ENCODE results near the gene NMU.
"Not testable (repeated sequence)": the region's sequence is repeated elsewhere in the genome, so short reads cannot be mapped to it uniquely, and the experiment has no call there.

NMU gene

GRCh38 chr4:55574252-55574651 is 61.8 kb downstream of the NMU start:
- DNase-seq (ENCODE audit: extremely low spot score), result no peak
- no peak for TF ChIP-seq HDGF (IDR thresholded peaks at IDR 0.05; ENCODE audit: borderline replicate concordance)
- no peak for TF ChIP-seq LEF1 (IDR thresholded peaks at IDR 0.05; ENCODE audit: borderline replicate concordance)
- TF ChIP-seq BHLHE40 (IDR thresholded peaks at IDR 0.05; ENCODE audit: borderline replicate concordance), result no peak
- TF ChIP-seq FOXM1 (IDR thresholded peaks at IDR 0.05; ENCODE audit: borderline replicate concordance), result no peak
- TF ChIP-seq FOXA1 (IDR thresholded peaks at IDR 0.05), result no peak
- TF ChIP-seq CTBP1 (IDR thresholded peaks at IDR 0.05; ENCODE audit: borderline replicate concordance), result no peak
- TF ChIP-seq ELF4 (IDR thresholded peaks at IDR 0.05), result no peak
- TF ChIP-seq FOXK2 (IDR thresholded peaks at IDR 0.05), result no peak
- ChIA-PET POLR2A (no interaction called here), CTCF (no interaction called here)

GRCh38 chr4:55571806-55572205 is 64.3 kb downstream of the NMU start:
- ChIA-PET CTCF (no interaction called here), POLR2A (no interaction called here)
- no peak for TF ChIP-seq BHLHE40 (IDR thresholded peaks at IDR 0.05; ENCODE audit: borderline replicate concordance)
- TF ChIP-seq FOXM1 (IDR thresholded peaks at IDR 0.05; ENCODE audit: borderline replicate concordance), result no peak
- no peak for TF ChIP-seq SUZ12 (IDR thresholded peaks at IDR 0.05)
- TF ChIP-seq HDGF (IDR thresholded peaks at IDR 0.05; ENCODE audit: borderline replicate concordance), result no peak
- no peak for TF ChIP-seq FOXK2 (IDR thresholded peaks at IDR 0.05)
- TF ChIP-seq NFRKB (IDR thresholded peaks at IDR 0.05), result no peak
- DNase-seq (ENCODE audit: extremely low spot score), result no peak

- no peak for DNase-seq (ENCODE audit: extremely low spot score)
- TF ChIP-seq FOXK2 (IDR thresholded peaks at IDR 0.05) (no peak), ZNF384 (IDR thresholded peaks at IDR 0.05) (no peak), BHLHE40 (IDR thresholded peaks at IDR 0.05; ENCODE audit: borderline replicate concordance) (no peak), SUZ12 (IDR thresholded peaks at IDR 0.05) (no peak), TARDBP (IDR thresholded peaks at IDR 0.05) (no peak), SP1 (IDR thresholded peaks at IDR 0.05) (no peak), NFRKB (IDR thresholded peaks at IDR 0.05) (no peak), LEF1 (IDR thresholded peaks at IDR 0.05; ENCODE audit: borderline replicate concordance) (no peak)
- CTCF ChIA-PET, result no interaction called here
- POLR2A ChIA-PET, result no interaction called here
Measured at GRCh38 chr4:55568905-55569504, 67.1 kb downstream of the NMU start.

DNA sequence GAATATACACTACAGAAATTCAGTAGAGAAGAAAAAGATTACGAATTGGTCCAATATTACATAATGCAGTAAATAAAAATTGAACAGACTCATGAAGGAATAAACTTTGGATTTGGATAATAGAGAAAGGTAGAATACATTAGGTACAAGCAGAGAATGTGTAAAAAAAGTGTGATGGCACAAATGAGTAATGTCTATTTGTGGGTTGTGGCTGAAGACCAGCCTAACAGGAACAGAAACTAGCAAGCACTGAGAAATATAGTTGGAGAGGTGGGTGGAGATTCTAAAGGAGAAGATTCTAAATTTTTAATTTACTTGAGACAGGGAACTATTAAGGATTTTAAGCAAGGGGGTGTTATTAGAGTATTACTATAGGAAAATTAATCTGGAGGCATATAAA is 74.2 kb downstream of the NMU start:
- DNase-seq (ENCODE audit: extremely low spot score), result no peak
- no peak for TF ChIP-seq BHLHE40 (IDR thresholded peaks at IDR 0.05; ENCODE audit: borderline replicate concordance)
- TF ChIP-seq, protein P1, sequence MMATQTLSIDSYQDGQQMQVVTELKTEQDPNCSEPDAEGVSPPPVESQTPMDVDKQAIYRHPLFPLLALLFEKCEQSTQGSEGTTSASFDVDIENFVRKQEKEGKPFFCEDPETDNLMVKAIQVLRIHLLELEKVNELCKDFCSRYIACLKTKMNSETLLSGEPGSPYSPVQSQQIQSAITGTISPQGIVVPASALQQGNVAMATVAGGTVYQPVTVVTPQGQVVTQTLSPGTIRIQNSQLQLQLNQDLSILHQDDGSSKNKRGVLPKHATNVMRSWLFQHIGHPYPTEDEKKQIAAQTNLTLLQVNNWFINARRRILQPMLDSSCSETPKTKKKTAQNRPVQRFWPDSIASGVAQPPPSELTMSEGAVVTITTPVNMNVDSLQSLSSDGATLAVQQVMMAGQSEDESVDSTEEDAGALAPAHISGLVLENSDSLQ (IDR thresholded peaks at IDR 0.05), result no peak
- TF ChIP-seq NFRKB (IDR thresholded peaks at IDR 0.05), result no peak
- no peak for TF ChIP-seq ELF4 (IDR thresholded peaks at IDR 0.05)
- no peak for TF ChIP-seq FOXM1 (IDR thresholded peaks at IDR 0.05; ENCODE audit: borderline replicate concordance)
- TF ChIP-seq ARNT (IDR thresholded peaks at IDR 0.05), result no peak
- TF ChIP-seq TARDBP (IDR thresholded peaks at IDR 0.05), result no peak
- ChIA-PET CTCF (no interaction called here), POLR2A (no interaction called here)

GRCh38 chr4:55560096-55560495 is 76.0 kb downstream of the NMU start:
- ChIA-PET CTCF (no interaction called here), POLR2A (no interaction called here)
- TF ChIP-seq ZNF384 (IDR thresholded peaks at IDR 0.05) (no peak), SP1 (IDR thresholded peaks at IDR 0.05) (no peak), L3MBTL2 (conservative IDR thresholded peaks at IDR 0.05) (no peak), SUZ12 (IDR thresholded peaks at IDR 0.05) (no peak)
- TF ChIP-seq, protein P1 (IDR thresholded peaks at IDR 0.05), result no peak
- DNase-seq (ENCODE audit: extremely low spot score), result no peak

- peak; percentile 10 for DNase-seq (ENCODE audit: extremely low spot score)
- ChIA-PET CTCF (no interaction called here), POLR2A (no interaction called here)
- TF ChIP-seq SP1 (IDR thresholded peaks at IDR 0.05), result no peak
- no peak for TF ChIP-seq ARNT (IDR thresholded peaks at IDR 0.05)
Measured at GRCh38 chr4:55554453-55555030, 81.6 kb downstream of the NMU start.

DNA sequence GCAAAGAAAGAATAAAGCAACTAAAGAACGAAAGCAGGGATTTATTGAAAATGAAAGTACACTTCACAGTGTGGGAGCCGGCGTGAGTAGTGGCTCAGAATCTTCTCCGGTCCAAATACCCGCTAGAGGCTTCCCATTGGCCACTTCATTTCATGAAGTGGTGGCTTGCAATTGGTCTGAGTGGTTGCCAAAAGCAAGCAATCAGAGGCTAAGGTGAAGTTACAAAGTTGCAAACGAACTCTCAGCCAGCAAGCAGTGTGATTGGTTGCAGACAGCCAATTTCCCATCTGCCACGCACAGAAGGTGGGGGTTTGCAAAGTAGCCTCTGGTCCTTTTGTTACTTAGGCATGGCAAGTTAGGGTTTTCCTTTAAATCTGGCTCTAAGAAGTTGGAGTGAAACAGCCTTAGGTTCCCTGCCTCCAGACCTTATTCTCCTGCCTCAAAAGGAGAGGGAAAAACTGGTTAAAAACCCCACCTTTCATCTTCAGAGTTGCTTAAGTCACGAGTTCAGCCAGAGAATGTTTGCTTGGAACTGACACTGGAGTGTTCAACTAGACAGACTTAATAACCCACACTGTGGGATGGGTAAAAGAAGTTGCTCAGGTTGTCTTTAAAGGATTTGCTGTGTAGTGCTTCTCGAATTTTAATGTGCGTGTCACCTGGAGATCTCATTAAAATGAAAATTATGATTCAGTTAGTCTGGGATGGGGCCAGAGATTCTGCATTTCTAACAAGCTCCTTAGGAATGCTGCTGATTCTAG is 82.5 kb downstream of the NMU start:
- TF ChIP-seq BHLHE40 (IDR thresholded peaks at IDR 0.05; ENCODE audit: borderline replicate concordance), result no peak
- TF ChIP-seq HDGF (IDR thresholded peaks at IDR 0.05; ENCODE audit: borderline replicate concordance), result no peak
- TF ChIP-seq ZNF384 (IDR thresholded peaks at IDR 0.05), result no peak
- no peak for TF ChIP-seq LEF1 (IDR thresholded peaks at IDR 0.05; ENCODE audit: borderline replicate concordance)
- no peak for TF ChIP-seq CTBP1 (IDR thresholded peaks at IDR 0.05; ENCODE audit: borderline replicate concordance)
- CTCF ChIA-PET, result no interaction called here
- POLR2A ChIA-PET, result no interaction called here
- no peak for DNase-seq (ENCODE audit: extremely low spot score)

DNA sequence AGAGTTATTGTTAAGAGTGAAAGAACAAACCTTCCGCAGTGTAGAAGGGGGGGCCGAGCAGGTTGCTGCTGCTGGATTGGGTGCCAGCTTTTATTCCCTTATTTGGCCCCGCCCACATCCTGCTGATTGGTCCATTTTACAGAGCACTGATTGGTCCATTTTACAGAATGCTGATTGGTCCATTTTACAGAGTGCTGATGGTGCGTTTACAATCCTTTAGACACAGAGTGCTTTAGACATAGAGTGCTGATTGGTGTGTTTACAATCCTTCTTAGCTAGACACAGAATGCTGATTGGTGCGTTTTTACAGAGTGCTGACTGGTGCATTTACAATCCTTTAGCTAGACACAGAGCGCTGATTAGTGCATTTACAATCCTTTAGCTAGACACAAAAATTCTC is 84.1 kb downstream of the NMU start:
- DNase-seq (ENCODE audit: extremely low spot score); POLR2A ChIA-PET; CTCF ChIA-PET: not testable (repeated sequence)

All from HEK293T (cell line).